Osteocyte (in vitro differentiated cells): ENCODE measurements around the gene MS4A5. TPM values are rescaled to one million over a fixed set of nuclear protein-coding genes. Genes with fewer than 3 reads are reported as not detected.

Source experiments
- DNase-seq: peaks from one replicate; pipeline ENCODE4 v3.0.0; 2021; ENCODE audit warnings: mixed read lengths; ENCODE audit not compliant: unreplicated experiment; ENCODE audit errors: extremely low spot score
- H3K27ac Mint-ChIP-seq: one replicate; pipeline ENCODE4 v1.8.0; 2021; ENCODE audit warnings: mild to moderate bottlenecking, mixed read lengths; ENCODE audit not compliant: unreplicated experiment
- H3K27me3 Mint-ChIP-seq: one replicate; pipeline ENCODE4 v1.8.0; 2021; ENCODE audit warnings: mixed read lengths; ENCODE audit not compliant: unreplicated experiment
- H3K36me3 Mint-ChIP-seq: one replicate; pipeline ENCODE4 v1.8.0; 2021; ENCODE audit warnings: mixed read lengths; ENCODE audit not compliant: unreplicated experiment
- H3K4me1 Mint-ChIP-seq: one replicate; pipeline ENCODE4 v1.8.0; 2021; ENCODE audit warnings: mixed read lengths; ENCODE audit not compliant: unreplicated experiment
- H3K4me3 Mint-ChIP-seq: one replicate; pipeline ENCODE4 v1.8.0; 2021; ENCODE audit warnings: mild to moderate bottlenecking, moderate library complexity, mixed read lengths; ENCODE audit not compliant: unreplicated experiment
- H3K9me3 Mint-ChIP-seq: one replicate; pipeline ENCODE4 v1.8.0; 2021; ENCODE audit warnings: mixed read lengths; ENCODE audit not compliant: unreplicated experiment
- total RNA-seq: library from RNA; stranded (reverse); gene quantifications from 2 replicates; pipeline ENCODE4 v1.2.1, GENCODE V29; 2021
- TF ChIP-seq, protein P1 (sequence below): fragments of 200-600 bp; sonication (generic); IDR thresholded peaks from 2 replicates; pipeline ENCODE4 v1.5.0; 2021; ENCODE audit warnings: antibody characterized with exemption, mild to moderate bottlenecking, moderate library complexity

The MS4A5 gene
- total RNA-seq, 1 donor from 2014 or later, result not detected

DNA sequence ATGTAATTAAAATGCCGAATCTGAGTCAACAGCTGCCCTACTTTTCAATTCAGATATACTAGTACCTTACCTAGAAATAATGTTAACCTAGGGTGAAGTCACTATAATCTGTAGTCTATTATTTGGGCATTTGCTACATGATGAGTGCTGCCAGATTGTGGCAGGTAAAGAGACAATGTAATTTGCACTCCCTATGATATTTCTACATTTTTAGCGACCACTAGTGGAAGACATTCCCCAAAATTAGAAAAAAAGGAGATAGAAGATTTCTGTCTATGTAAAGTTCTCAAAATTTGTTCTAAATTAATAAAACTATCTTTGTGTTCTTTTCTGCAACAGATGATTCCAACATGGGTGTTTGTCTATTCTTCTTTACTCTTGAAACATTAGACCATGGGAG, 40.4 kb downstream of the MS4A5 start:
- TF ChIP-seq, protein P1, sequence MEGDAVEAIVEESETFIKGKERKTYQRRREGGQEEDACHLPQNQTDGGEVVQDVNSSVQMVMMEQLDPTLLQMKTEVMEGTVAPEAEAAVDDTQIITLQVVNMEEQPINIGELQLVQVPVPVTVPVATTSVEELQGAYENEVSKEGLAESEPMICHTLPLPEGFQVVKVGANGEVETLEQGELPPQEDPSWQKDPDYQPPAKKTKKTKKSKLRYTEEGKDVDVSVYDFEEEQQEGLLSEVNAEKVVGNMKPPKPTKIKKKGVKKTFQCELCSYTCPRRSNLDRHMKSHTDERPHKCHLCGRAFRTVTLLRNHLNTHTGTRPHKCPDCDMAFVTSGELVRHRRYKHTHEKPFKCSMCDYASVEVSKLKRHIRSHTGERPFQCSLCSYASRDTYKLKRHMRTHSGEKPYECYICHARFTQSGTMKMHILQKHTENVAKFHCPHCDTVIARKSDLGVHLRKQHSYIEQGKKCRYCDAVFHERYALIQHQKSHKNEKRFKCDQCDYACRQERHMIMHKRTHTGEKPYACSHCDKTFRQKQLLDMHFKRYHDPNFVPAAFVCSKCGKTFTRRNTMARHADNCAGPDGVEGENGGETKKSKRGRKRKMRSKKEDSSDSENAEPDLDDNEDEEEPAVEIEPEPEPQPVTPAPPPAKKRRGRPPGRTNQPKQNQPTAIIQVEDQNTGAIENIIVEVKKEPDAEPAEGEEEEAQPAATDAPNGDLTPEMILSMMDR, result no peak
- H3K27me3 Mint-ChIP-seq, result peaks cover 10% of the 10 kb centered on the region

DNA sequence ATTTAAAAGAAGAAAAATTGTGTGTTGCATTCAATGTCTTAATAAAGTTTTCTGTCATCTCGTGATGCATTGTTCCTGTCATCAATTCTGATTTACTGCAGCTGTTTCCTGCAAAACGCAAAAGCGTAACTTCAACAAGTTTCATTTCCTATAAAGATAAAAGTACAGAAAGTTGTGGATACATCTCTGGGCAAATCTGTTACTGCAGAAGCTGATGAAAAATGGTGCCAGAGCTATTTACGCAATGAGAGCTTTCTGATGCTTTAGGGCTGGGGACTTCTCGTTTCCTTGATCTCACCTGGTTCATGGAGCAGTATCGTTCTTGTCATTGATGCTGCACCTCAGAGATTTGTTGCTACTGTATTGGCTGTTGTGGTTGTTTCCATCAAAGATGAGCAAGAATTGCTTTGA, 47.7 kb downstream of the MS4A5 start:
- H3K27me3 Mint-ChIP-seq, result peaks cover 26% of the 10 kb centered on the region
- no peak for DNase-seq
- no peak overlapping the region for H3K4me3 Mint-ChIP-seq
- no peak overlapping the region for H3K27ac Mint-ChIP-seq
- no peaks in the 10 kb centered on the region for H3K4me1 Mint-ChIP-seq
- H3K9me3 Mint-ChIP-seq, result no peaks in the 10 kb centered on the region
- no peaks in the 10 kb centered on the region for H3K36me3 Mint-ChIP-seq
- TF ChIP-seq, protein P1, result no peak

More for the DNA sequence above, 40.4 kb downstream of the MS4A5 start:
- Mint-ChIP-seq H3K27ac (no peak overlapping the region), H3K36me3 (no peaks in the 10 kb centered on the region), H3K9me3 (no peaks in the 10 kb centered on the region), H3K4me3 (no peak overlapping the region), H3K4me1 (no peaks in the 10 kb centered on the region)
- no peak for DNase-seq

DNA sequence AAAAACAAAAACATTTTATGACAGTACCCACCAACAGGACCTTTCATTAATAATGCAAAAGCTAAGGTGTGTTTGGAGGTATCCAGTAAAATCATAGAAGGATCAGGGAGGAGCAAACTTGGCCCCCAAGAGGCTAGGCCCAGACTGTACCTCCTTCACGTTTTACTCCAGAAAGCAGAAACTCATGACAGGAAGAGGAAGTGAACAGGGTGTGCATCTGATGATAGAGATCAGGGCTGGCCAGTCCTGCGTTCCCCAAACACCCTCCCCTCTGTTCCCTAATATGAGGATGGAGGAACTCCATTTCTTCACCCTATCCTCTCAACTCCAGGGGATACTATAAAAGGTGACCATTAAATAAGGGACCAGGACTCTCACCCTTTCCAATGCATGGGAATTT, 53.0 kb downstream of the MS4A5 start:
- DNase-seq, result no peak
- Mint-ChIP-seq H3K27me3 (peaks cover 21% of the 10 kb centered on the region), H3K4me3 (no peak overlapping the region), H3K9me3 (no peaks in the 10 kb centered on the region), H3K4me1 (no peaks in the 10 kb centered on the region), H3K27ac (no peak overlapping the region), H3K36me3 (no peaks in the 10 kb centered on the region)
- TF ChIP-seq, protein P1, result no peak

DNA sequence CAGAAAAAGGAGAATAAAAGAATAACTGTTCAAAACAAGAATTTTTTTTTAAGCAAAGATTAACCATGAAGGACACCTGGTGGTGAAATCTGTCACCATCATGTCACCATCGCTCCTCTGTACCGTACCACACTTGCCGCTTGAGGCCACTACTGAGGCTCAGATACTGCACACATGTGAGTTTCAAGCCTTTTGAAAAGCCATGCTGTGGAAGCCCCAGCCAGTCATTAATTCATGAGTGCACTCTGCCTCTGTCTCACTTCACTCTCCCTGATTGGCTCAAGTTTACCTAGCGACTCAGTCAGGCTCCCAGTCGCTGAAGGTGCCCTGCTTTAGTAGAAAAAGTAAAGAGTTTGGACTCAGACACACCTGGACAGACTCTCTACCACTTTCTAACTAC, 56.6 kb downstream of the MS4A5 start:
- no peak for DNase-seq
- peaks cover 3% of the 10 kb centered on the region for H3K27me3 Mint-ChIP-seq
- H3K4me3 Mint-ChIP-seq, result no peak overlapping the region
- no peaks in the 10 kb centered on the region for H3K36me3 Mint-ChIP-seq
- H3K27ac Mint-ChIP-seq, result no peak overlapping the region
- H3K9me3 Mint-ChIP-seq, result no peaks in the 10 kb centered on the region
- TF ChIP-seq, protein P1, result peak; percentile 46
- no peaks in the 10 kb centered on the region for H3K4me1 Mint-ChIP-seq

DNA sequence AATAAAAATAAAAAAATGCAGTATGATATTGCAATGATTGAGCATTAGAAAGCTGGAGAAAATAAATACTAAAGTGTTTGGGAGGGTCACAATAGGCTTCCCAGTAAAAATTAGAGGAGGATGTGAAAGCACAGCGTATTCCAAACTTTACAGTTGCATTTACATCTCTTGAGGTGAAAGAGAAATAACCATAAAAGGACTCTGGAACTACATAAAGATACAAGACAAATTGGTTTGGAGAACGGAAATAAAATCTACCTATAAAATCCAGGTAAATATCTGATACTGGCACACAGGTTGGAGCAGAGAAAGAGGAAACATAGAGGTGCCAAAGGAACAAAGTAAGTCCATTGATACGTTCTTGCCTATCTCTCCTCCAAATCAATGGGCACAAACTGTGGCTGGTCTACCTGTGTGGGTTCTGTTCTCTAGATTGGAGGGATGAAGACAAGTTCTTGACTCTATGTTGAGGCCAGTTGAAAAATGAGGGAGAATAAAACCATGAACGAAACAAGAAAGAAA, 63.2 kb downstream of the MS4A5 start, which contains the start of gene MS4A12:
Gene MS4A12, plus strand, starts transcription at position 291 of the 522 bp plus-strand sequence. CDS start 4,541 bp downstream, outside the sequence.
- H3K4me1 Mint-ChIP-seq, result no peaks in the 10 kb centered on the region
- no peak for DNase-seq
- no peaks in the 10 kb centered on the region for H3K9me3 Mint-ChIP-seq
- no peak within 1 kb of the TSS for H3K4me3 Mint-ChIP-seq
- TF ChIP-seq, protein P1, result no peak
- H3K36me3 Mint-ChIP-seq, result no peaks in the 10 kb centered on the region
- no peak within 1 kb of the TSS for H3K27ac Mint-ChIP-seq
- H3K27me3 Mint-ChIP-seq, result no peaks in the 10 kb centered on the region
